ENCODE measurements around the gene KLF16.
A peak's percentile ranks its signal among the peaks of the same experiment; 100 is the strongest.

Gene KLF16

DNA sequence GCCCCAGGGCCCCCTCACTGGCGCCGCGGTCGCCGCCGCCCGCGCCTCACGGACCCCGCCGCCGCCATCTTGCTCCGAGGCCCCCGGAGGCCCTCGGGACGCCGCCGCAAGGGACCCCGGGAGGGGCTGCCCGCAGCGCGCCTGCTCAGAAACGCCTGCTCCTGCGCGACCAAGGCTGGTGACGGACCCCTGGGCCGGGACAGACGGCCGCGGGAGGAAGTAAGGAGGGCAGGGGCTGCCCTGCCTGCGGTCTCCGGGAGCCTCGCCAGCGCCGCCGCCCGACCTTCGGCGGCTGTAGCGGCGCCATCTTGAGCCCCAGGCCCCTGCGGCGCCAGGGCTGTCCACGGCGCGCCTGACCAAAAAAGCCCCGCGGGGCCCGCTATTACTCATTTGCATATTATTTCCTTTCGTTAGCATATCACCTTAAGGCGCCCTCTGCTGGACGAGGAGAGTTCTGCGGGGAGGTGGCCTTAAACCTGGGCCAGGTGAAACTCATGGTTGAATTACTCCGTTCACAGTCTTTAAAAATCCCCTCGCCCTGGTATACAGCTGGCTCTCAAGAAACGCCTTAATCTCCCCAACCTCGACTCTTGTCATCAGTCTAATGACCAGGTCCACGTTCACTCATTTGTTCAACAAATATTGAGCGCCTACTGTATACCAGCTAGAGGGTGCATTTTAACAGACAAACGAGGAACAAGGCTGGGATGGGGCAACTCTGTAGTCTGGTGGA, 14.8 kb downstream of the KLF16 start, which contains the start of gene REXO1:
REXO1 (minus strand) TSS at position 85 of the 733 bp plus-strand sequence. CDS start 125 bp downstream, outside the sequence.
- no peak within 1 kb of the TSS for H2AFZ ChIP-seq (ENCODE audit: low read length)
- TF ChIP-seq, protein P1, sequence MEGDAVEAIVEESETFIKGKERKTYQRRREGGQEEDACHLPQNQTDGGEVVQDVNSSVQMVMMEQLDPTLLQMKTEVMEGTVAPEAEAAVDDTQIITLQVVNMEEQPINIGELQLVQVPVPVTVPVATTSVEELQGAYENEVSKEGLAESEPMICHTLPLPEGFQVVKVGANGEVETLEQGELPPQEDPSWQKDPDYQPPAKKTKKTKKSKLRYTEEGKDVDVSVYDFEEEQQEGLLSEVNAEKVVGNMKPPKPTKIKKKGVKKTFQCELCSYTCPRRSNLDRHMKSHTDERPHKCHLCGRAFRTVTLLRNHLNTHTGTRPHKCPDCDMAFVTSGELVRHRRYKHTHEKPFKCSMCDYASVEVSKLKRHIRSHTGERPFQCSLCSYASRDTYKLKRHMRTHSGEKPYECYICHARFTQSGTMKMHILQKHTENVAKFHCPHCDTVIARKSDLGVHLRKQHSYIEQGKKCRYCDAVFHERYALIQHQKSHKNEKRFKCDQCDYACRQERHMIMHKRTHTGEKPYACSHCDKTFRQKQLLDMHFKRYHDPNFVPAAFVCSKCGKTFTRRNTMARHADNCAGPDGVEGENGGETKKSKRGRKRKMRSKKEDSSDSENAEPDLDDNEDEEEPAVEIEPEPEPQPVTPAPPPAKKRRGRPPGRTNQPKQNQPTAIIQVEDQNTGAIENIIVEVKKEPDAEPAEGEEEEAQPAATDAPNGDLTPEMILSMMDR (IDR thresholded peaks at IDR 0.05; ENCODE audit: low read length): peak; percentile 91
- TF ChIP-seq EZH2 (IDR thresholded peaks at IDR 0.05; ENCODE audit: borderline replicate concordance, low read length): no peak
- H3K4me1 ChIP-seq (ENCODE audit: insufficient read depth, low read length, severe bottlenecking): peaks cover 44% of the 10 kb centered on the region
- H3K36me3 ChIP-seq (ENCODE audit: insufficient read depth, low read length): peaks cover 8% of the 10 kb centered on the region; the same call in 1 of the 2 replicates
- peaks cover 31% of the 10 kb centered on the region for H3K79me2 ChIP-seq (ENCODE audit: insufficient read depth, low read length)
- H3K27me3 ChIP-seq (ENCODE audit: insufficient read depth, low read length): no peaks in the 10 kb centered on the region
- peak within 1 kb of the TSS; percentile 95 for H3K9ac ChIP-seq (ENCODE audit: low read length)
- H3K27ac ChIP-seq (ENCODE audit: low read depth, low read length, poor library complexity, severe bottlenecking): peak within 1 kb of the TSS; percentile 82
- no peaks in the 10 kb centered on the region for H3F3A ChIP-seq (ENCODE audit: insufficient read depth, low read length)
- H3K4me3 ChIP-seq (ENCODE audit: low read depth, low read length, poor library complexity, severe bottlenecking): peak within 1 kb of the TSS; percentile 98
- no peaks in the 10 kb centered on the region for H3K9me2 ChIP-seq (ENCODE audit: low read depth, low read length)
- H3K4me2 ChIP-seq (ENCODE audit: low read length): peak within 1 kb of the TSS; percentile 96
- no peaks in the 10 kb centered on the region for H3K9me3 ChIP-seq (ENCODE audit: low read length)
- H4K20me1 ChIP-seq (ENCODE audit: insufficient read depth, low read length): no peaks in the 10 kb centered on the region

- Histone ChIP-seq H3K27me3 (ENCODE audit: insufficient read depth, low read length) (no peaks in the 10 kb centered on the region), H3K36me3 (ENCODE audit: insufficient read depth, low read length) (peaks cover 8% of the 10 kb centered on the region; the same call in 1 of the 2 replicates), H3K4me2 (ENCODE audit: low read length) (peak overlapping the region; percentile 96), H3K9ac (ENCODE audit: low read length) (peak overlapping the region; percentile 95), H3K9me2 (ENCODE audit: low read depth, low read length) (no peaks in the 10 kb centered on the region), H4K20me1 (ENCODE audit: insufficient read depth, low read length) (no peaks in the 10 kb centered on the region), H3K27ac (ENCODE audit: low read depth, low read length, poor library complexity, severe bottlenecking) (no peak overlapping the region), H2AFZ (ENCODE audit: low read length) (no peak overlapping the region), H3F3A (ENCODE audit: insufficient read depth, low read length) (no peaks in the 10 kb centered on the region), H3K9me3 (ENCODE audit: low read length) (no peaks in the 10 kb centered on the region), H3K4me3 (ENCODE audit: low read depth, low read length, poor library complexity, severe bottlenecking) (peak overlapping the region; percentile 98), H3K4me1 (ENCODE audit: insufficient read depth, low read length, severe bottlenecking) (peaks cover 45% of the 10 kb centered on the region), H3K79me2 (ENCODE audit: insufficient read depth, low read length) (peaks cover 35% of the 10 kb centered on the region)
- TF ChIP-seq, protein P1 (IDR thresholded peaks at IDR 0.05; ENCODE audit: low read length): no peak
- TF ChIP-seq EZH2 (IDR thresholded peaks at IDR 0.05; ENCODE audit: borderline replicate concordance, low read length): no peak
These were observed 15.5 kb downstream of the KLF16 start for GRCh38 chr19:1847684-1848398.

GRCh38 chr19:1847348-1847683, 16.1 kb downstream of the KLF16 start:
- Histone ChIP-seq H3K27me3 (ENCODE audit: insufficient read depth, low read length) (no peaks in the 10 kb centered on the region), H3K4me3 (ENCODE audit: low read depth, low read length, poor library complexity, severe bottlenecking) (peak overlapping the region; percentile 98), H3F3A (ENCODE audit: insufficient read depth, low read length) (no peaks in the 10 kb centered on the region), H3K79me2 (ENCODE audit: insufficient read depth, low read length) (peaks cover 40% of the 10 kb centered on the region), H3K36me3 (ENCODE audit: insufficient read depth, low read length) (peaks cover 8% of the 10 kb centered on the region; the same call in 1 of the 2 replicates), H3K27ac (ENCODE audit: low read depth, low read length, poor library complexity, severe bottlenecking) (no peak overlapping the region), H4K20me1 (ENCODE audit: insufficient read depth, low read length) (no peaks in the 10 kb centered on the region), H3K9me3 (ENCODE audit: low read length) (no peaks in the 10 kb centered on the region), H3K9ac (ENCODE audit: low read length) (peak overlapping the region; percentile 95), H2AFZ (ENCODE audit: low read length) (no peak overlapping the region), H3K4me1 (ENCODE audit: insufficient read depth, low read length, severe bottlenecking) (peaks cover 45% of the 10 kb centered on the region), H3K4me2 (ENCODE audit: low read length) (peak overlapping the region; percentile 96), H3K9me2 (ENCODE audit: low read depth, low read length) (no peaks in the 10 kb centered on the region)
- TF ChIP-seq EZH2 (IDR thresholded peaks at IDR 0.05; ENCODE audit: borderline replicate concordance, low read length): no peak
- TF ChIP-seq, protein P1 (IDR thresholded peaks at IDR 0.05; ENCODE audit: low read length): no peak

All from OCI-LY1 (cell line).